ENCODE data around the gene TNPO2.
A peak's percentile ranks its signal among the peaks of the same experiment; 100 is the strongest.
"Not testable (repeated sequence)": the region's sequence is repeated elsewhere in the genome, so short reads cannot be mapped to it uniquely, and the experiment has no call there.

The TNPO2 gene

GRCh38 chr19:12720296-12720695, 3.4 kb downstream of the TNPO2 start:
- CTCF ChIA-PET: interaction anchor here (1.1 to 4.8 kb wide), 4 partner anchors 13 to 76 kb away, joined by 3 to 31 read pairs (median 6); partner anchors contain the start of gene TRIR
- POLR2A ChIA-PET: interaction anchor here (0.6 to 5.4 kb wide), 3 partner anchors 14 to 72 kb away, joined by 4 to 33 read pairs (median 6); partner anchors contain the start of genes JUNB and TRIR
- H3K4me3 ChIP-seq (ENCODE audit: low read depth, low read length): peak overlapping the region; percentile 80
- no peak for DNase-seq (ENCODE audit: low read depth, low spot score)
- TF ChIP-seq, protein P1, sequence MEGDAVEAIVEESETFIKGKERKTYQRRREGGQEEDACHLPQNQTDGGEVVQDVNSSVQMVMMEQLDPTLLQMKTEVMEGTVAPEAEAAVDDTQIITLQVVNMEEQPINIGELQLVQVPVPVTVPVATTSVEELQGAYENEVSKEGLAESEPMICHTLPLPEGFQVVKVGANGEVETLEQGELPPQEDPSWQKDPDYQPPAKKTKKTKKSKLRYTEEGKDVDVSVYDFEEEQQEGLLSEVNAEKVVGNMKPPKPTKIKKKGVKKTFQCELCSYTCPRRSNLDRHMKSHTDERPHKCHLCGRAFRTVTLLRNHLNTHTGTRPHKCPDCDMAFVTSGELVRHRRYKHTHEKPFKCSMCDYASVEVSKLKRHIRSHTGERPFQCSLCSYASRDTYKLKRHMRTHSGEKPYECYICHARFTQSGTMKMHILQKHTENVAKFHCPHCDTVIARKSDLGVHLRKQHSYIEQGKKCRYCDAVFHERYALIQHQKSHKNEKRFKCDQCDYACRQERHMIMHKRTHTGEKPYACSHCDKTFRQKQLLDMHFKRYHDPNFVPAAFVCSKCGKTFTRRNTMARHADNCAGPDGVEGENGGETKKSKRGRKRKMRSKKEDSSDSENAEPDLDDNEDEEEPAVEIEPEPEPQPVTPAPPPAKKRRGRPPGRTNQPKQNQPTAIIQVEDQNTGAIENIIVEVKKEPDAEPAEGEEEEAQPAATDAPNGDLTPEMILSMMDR (IDR thresholded peaks at IDR 0.05; ENCODE audit: insufficient read depth, low read length, missing control alignments): no peak

DNA sequence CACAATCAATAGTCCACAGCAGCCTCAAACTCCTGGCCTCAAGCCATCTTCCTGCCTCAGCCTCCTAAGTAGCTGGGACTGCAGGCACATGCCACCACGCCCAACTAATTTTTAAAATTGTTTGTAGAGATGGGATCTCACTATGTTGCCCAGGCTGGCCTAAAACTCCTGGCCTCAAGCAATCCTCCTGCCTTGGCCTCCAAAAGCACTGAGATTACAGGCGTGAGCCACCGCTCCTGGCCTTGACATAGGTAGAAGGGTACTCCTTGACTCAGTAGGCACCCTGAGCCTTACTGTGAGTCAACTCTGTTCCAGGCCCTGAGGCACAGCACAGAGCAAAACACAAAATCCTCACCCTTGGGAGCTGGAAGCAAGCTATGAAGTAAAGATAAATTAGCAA, 7.8 kb downstream of the TNPO2 start:
- TF ChIP-seq, protein P1 (IDR thresholded peaks at IDR 0.05; ENCODE audit: insufficient read depth, low read length, missing control alignments): no peak
- DNase-seq (ENCODE audit: low read depth, low spot score): no peak
- ChIA-PET POLR2A (no interaction called here), CTCF (interaction anchor here (0.6 to 7.2 kb wide), 7 partner anchors 10 to 731 kb away, joined by 3 to 46 read pairs (median 4); no protein-coding TSS in a partner anchor)
- no peak overlapping the region for H3K4me3 ChIP-seq (ENCODE audit: low read depth, low read length)

- POLR2A ChIA-PET: no interaction called here
- TF ChIP-seq, protein P1 (IDR thresholded peaks at IDR 0.05; ENCODE audit: insufficient read depth, low read length, missing control alignments): no peak
- no peak for DNase-seq (ENCODE audit: low read depth, low spot score)
- H3K4me3 ChIP-seq (ENCODE audit: low read depth, low read length): no peak overlapping the region
- CTCF ChIA-PET: interaction anchor here (0.8 to 7.2 kb wide), 6 partner anchors 8 to 131 kb away, joined by 3 to 46 read pairs (median 8); partner anchors contain the start of gene TNPO2
Observed at GRCh38 chr19:12715102-12715501, 8.6 kb downstream of the TNPO2 start.

- CTCF ChIA-PET: interaction anchor here (0.7 to 7.2 kb wide), 10 partner anchors 8 to 133 kb away, joined by 3 to 46 read pairs (median 8); partner anchors contain the start of genes FBXW9 and TNPO2
- not testable (repeated sequence) for H3K4me3 ChIP-seq (ENCODE audit: low read depth, low read length)
- POLR2A ChIA-PET: interaction anchor here (1.1 kb wide), 1 partner anchor 24 kb away, joined by 3 read pairs; the partner anchor contains the start of gene GET3
Observed at GRCh38 chr19:12713304-12713703, 10.4 kb downstream of the TNPO2 start.

DNA sequence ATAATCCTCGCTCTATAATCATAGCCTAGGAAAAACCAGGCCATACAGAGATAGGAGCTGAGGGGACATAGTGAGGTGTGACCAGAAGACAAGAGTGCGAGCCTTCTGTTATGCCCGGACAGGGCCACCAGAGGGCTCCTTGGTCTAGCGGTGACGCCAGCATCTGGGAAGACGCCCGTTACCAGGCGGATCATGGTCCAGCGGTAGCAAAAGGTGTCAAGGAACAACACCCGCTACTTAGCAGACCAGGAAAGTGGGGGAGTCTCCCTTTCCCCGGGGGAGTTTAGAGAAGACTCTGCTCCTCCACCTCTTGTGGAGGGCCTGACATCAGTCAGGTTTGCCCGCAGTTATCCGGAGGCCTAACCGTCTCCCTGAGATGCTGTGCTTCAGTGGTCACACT, 11.7 kb downstream of the TNPO2 start:
- CTCF ChIA-PET: interaction anchor here (0.6 to 7.2 kb wide), 5 partner anchors 10 to 135 kb away, joined by 3 to 46 read pairs (median 11); partner anchors contain the start of genes FBXW9 and TNPO2

More at GRCh38 chr19:12713304-12713703, 10.4 kb downstream of the TNPO2 start:
- not testable (repeated sequence) for DNase-seq (ENCODE audit: low read depth, low spot score)

GRCh38 chr19:12711187-12711586, 12.5 kb downstream of the TNPO2 start:
- ChIA-PET CTCF (interaction anchor here (1.1 to 7.2 kb wide), 5 partner anchors 11 to 135 kb away, joined by 3 to 46 read pairs (median 11); partner anchors contain the start of gene FBXW9), POLR2A (no interaction called here)
- DNase-seq (ENCODE audit: low read depth, low spot score): no peak
- TF ChIP-seq, protein P1 (IDR thresholded peaks at IDR 0.05; ENCODE audit: insufficient read depth, low read length, missing control alignments): no peak
- no peak overlapping the region for H3K4me3 ChIP-seq (ENCODE audit: low read depth, low read length)

More for the DNA sequence above, 11.7 kb downstream of the TNPO2 start:
- not testable (repeated sequence) for H3K4me3 ChIP-seq (ENCODE audit: low read depth, low read length); DNase-seq (ENCODE audit: low read depth, low spot score)
- POLR2A ChIA-PET: interaction anchor here (1.1 kb wide), 1 partner anchor 25 kb away, joined by 3 read pairs; the partner anchor contains the start of gene GET3

DNA sequence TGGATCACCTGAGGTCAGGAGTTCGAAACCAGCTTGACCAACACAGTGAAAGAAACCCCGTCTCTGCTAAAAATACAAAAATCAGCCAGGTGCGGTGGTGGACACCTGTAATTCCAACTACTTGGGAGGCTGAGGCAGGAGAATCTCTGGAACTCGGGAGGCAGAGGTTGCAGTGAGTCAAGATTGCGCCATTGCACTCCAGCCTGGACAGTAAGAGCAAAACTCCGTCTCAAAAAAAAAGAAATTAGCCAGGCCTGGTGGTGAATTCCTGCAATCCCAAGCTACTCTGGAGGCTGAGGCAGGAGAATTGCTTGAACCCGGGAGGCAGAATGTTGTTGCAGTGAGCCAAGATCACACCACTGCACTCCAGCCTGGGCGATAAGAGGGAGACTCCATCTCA, 15.1 kb downstream of the TNPO2 start:
- no peak for DNase-seq (ENCODE audit: low read depth, low spot score)
- ChIA-PET POLR2A (interaction anchor here (0.9 kb wide), 1 partner anchor 12 kb away, joined by 5 read pairs; the partner anchor contains the start of gene FBXW9), CTCF (interaction anchor here (0.9 to 1.9 kb wide), 8 partner anchors 9 to 139 kb away, joined by 3 to 8 read pairs (median 4); no protein-coding TSS in a partner anchor)
- no peak overlapping the region for H3K4me3 ChIP-seq (ENCODE audit: low read depth, low read length)
- TF ChIP-seq, protein P1 (IDR thresholded peaks at IDR 0.05; ENCODE audit: insufficient read depth, low read length, missing control alignments): no peak
